OCI-LY1 (cell line): Measurements from ENCODE around the gene TMEM181.

Experiments
- H2AFZ ChIP-seq: fragments of 200-600 bp; sonication (generic), shearing (Covaris generic); 2 replicates; pipeline ENCODE4 v1.6.0; 2014; ENCODE audit warnings: antibody characterized with exemption, mild to moderate bottlenecking, low read length
- H3F3A ChIP-seq: fragments of 200-600 bp; sonication (generic), shearing (Covaris generic); 2 replicates; pipeline ENCODE4 v1.6.0; 2014; ENCODE audit warnings: mild to moderate bottlenecking, antibody characterized with exemption, low read length, moderate library complexity; ENCODE audit not compliant: insufficient read depth
- H3K27ac ChIP-seq: fragments of 200-600 bp; sonication (generic); 2 replicates; pipeline ENCODE4 v1.5.1; 2014; ENCODE audit warnings: low read length, mixed run types, mild to moderate bottlenecking, low read depth; ENCODE audit not compliant: poor library complexity, severe bottlenecking
- H3K27me3 ChIP-seq: fragments of 200-600 bp; sonication (generic); 2 replicates; pipeline ENCODE4 v1.6.0; 2014; ENCODE audit warnings: antibody characterized with exemption, mild to moderate bottlenecking, low read length, moderate library complexity; ENCODE audit not compliant: insufficient read depth
- H3K36me3 ChIP-seq: fragments of 200-600 bp; sonication (generic); 2 replicates; pipeline ENCODE4 v1.6.1; 2014; ENCODE audit warnings: mild to moderate bottlenecking, antibody characterized with exemption, low read length, moderate library complexity, mixed read lengths; ENCODE audit not compliant: insufficient read depth
- H3K4me1 ChIP-seq: fragments of 200-600 bp; sonication (generic); 2 replicates; pipeline ENCODE4 v1.5.1; 2014; ENCODE audit warnings: mild to moderate bottlenecking, low read length, moderate library complexity; ENCODE audit not compliant: insufficient read depth, severe bottlenecking
- H3K4me2 ChIP-seq: fragments of 200-600 bp; sonication (generic), shearing (Covaris generic); 2 replicates; pipeline ENCODE4 v1.6.1; 2014; ENCODE audit warnings: low read length
- H3K4me3 ChIP-seq: fragments of 200-600 bp; sonication (generic); 2 replicates; pipeline ENCODE4 v1.5.1; 2014; ENCODE audit warnings: low read length, low read depth, mild to moderate bottlenecking, mixed read lengths; ENCODE audit not compliant: poor library complexity, severe bottlenecking
- H3K79me2 ChIP-seq: fragments of 200-600 bp; shearing (Covaris generic); 2 replicates; pipeline ENCODE4 v1.6.1; 2016; ENCODE audit warnings: mixed run types, low read length, mixed read lengths; ENCODE audit not compliant: insufficient read depth
- H3K9ac ChIP-seq: fragments of 200-600 bp; sonication (generic), shearing (Covaris generic); 2 replicates; pipeline ENCODE4 v1.6.1; 2014; ENCODE audit warnings: mild to moderate bottlenecking, low read length, mixed read lengths
- H3K9me2 ChIP-seq: fragments of 200-600 bp; sonication (generic), shearing (Covaris generic); 2 replicates; pipeline ENCODE4 v1.6.1; 2014; ENCODE audit warnings: low read depth, mild to moderate bottlenecking, low read length, mixed read lengths
- H3K9me3 ChIP-seq: fragments of 200-600 bp; shearing (Covaris generic); 2 replicates; pipeline ENCODE4 v1.6.1; 2014; ENCODE audit warnings: low read length, mixed read lengths
- H4K20me1 ChIP-seq: fragments of 200-600 bp; sonication (generic), shearing (Covaris generic); 2 replicates; pipeline ENCODE4 v1.6.0; 2016; ENCODE audit warnings: mild to moderate bottlenecking, low read length; ENCODE audit not compliant: insufficient read depth
- CTCF ChIP-seq: fragments of 200-600 bp; sonication (generic), shearing (Covaris generic); IDR thresholded peaks from 2 replicates; pipeline ENCODE4 v1.5.1; 2017; ENCODE audit warnings: mild to moderate bottlenecking, antibody characterized with exemption, low read length, moderate library complexity, mixed read lengths
- EZH2 ChIP-seq: fragments of 200-600 bp; sonication (generic), shearing (Covaris generic); IDR thresholded peaks from 2 replicates; pipeline ENCODE4 v1.8.0; 2017; ENCODE audit warnings: borderline replicate concordance, mixed run types, mild to moderate bottlenecking, antibody characterized with exemption, low read length, moderate library complexity, mixed read lengths

Gene TMEM181

GRCh38 chr6:158628542-158628941 lies 68.7 kb downstream of the TMEM181 start:
- no peak overlapping the region for H2AFZ ChIP-seq
- no peak overlapping the region for H3K4me2 ChIP-seq
- no peaks in the 10 kb centered on the region for H3F3A ChIP-seq
- H3K36me3 ChIP-seq: peaks cover 34% of the 10 kb centered on the region; the same call in 1 of the 2 replicates
- no peak overlapping the region for H3K4me3 ChIP-seq
- no peak overlapping the region for H3K27ac ChIP-seq
- H3K27me3 ChIP-seq: no peaks in the 10 kb centered on the region
- no peaks in the 10 kb centered on the region for H3K9me2 ChIP-seq
- H4K20me1 ChIP-seq: no peaks in the 10 kb centered on the region
- H3K79me2 ChIP-seq: no peaks in the 10 kb centered on the region
- TF ChIP-seq EZH2 (no peak), CTCF (no peak)
- no peaks in the 10 kb centered on the region for H3K9me3 ChIP-seq
- H3K9ac ChIP-seq: no peak overlapping the region
- peaks cover 11% of the 10 kb centered on the region for H3K4me1 ChIP-seq

- no peak overlapping the region for H2AFZ ChIP-seq
- no peak overlapping the region for H3K4me3 ChIP-seq
- H3K9ac ChIP-seq: no peak overlapping the region
- no peaks in the 10 kb centered on the region for H3K9me2 ChIP-seq
- H3K27ac ChIP-seq: no peak overlapping the region
- peaks cover 41% of the 10 kb centered on the region; the same call in 1 of the 2 replicates for H3K36me3 ChIP-seq
- no peak for TF ChIP-seq EZH2
- peak; percentile 56 for TF ChIP-seq CTCF
- H3K27me3 ChIP-seq: no peaks in the 10 kb centered on the region
- H3K9me3 ChIP-seq: no peaks in the 10 kb centered on the region
- H3K4me2 ChIP-seq: no peak overlapping the region
- no peaks in the 10 kb centered on the region for H3K79me2 ChIP-seq
- H4K20me1 ChIP-seq: no peaks in the 10 kb centered on the region
- no peaks in the 10 kb centered on the region for H3F3A ChIP-seq
- H3K4me1 ChIP-seq: peaks cover 11% of the 10 kb centered on the region
These were observed 69.7 kb downstream of the TMEM181 start for GRCh38 chr6:158629367-158630221.

GRCh38 chr6:158630938-158631616 lies 71.2 kb downstream of the TMEM181 start:
- no peak overlapping the region for H3K9ac ChIP-seq
- H3F3A ChIP-seq: no peaks in the 10 kb centered on the region
- no peak overlapping the region for H3K4me2 ChIP-seq
- no peaks in the 10 kb centered on the region for H3K27me3 ChIP-seq
- no peak for TF ChIP-seq EZH2
- TF ChIP-seq CTCF: no peak
- H4K20me1 ChIP-seq: no peaks in the 10 kb centered on the region
- H3K9me3 ChIP-seq: no peaks in the 10 kb centered on the region
- H2AFZ ChIP-seq: no peak overlapping the region
- H3K9me2 ChIP-seq: no peaks in the 10 kb centered on the region
- H3K27ac ChIP-seq: no peak overlapping the region
- no peaks in the 10 kb centered on the region for H3K79me2 ChIP-seq
- peaks cover 11% of the 10 kb centered on the region for H3K4me1 ChIP-seq
- no peak overlapping the region for H3K4me3 ChIP-seq
- peaks cover 47% of the 10 kb centered on the region; the same call in 1 of the 2 replicates for H3K36me3 ChIP-seq
